LNCaP clone FGC (cell line): Measurements from ENCODE around the gene PLK1.
"Not testable (repeated sequence)": the region's sequence is repeated elsewhere in the genome, so short reads cannot be mapped to it uniquely, and the experiment has no call there.

ENCODE experiments used
- DNase-seq: peaks from one replicate; pipeline ENCODE4 v3.0.0-alpha.2; 2011; ENCODE audit warnings: low read depth
- H3K4me3 ChIP-seq: 2 replicates; pipeline ENCODE4 v1.5.1; 2011; ENCODE audit warnings: mild to moderate bottlenecking, low read depth, low read length, control low read depth
- CTCF ChIP-seq: IDR thresholded peaks from 2 replicates; pipeline ENCODE4 v1.5.1; 2012; ENCODE audit warnings: mild to moderate bottlenecking; ENCODE audit not compliant: control insufficient read depth, insufficient read depth; ENCODE audit errors: extremely low read depth

Gene PLK1

GRCh38 chr16:23711785-23712184 lies 33.1 kb downstream of the PLK1 start:
- no peak for DNase-seq
- TF ChIP-seq CTCF: no peak
- H3K4me3 ChIP-seq: no peak overlapping the region

- H3K4me3 ChIP-seq: no peak within 1 kb of the TSS
- no peak for TF ChIP-seq CTCF
Measured at GRCh38 chr16:23712976-23713375, 34.3 kb downstream of the PLK1 start, which contains the start of gene ERN2. TSS of gene ERN2 (minus strand) at chr16:23713222. CDS start at chr16:23713187, 35 bp downstream.

GRCh38 chr16:23716484-23716883 lies 37.8 kb downstream of the PLK1 start:
- TF ChIP-seq CTCF: no peak
- no peak overlapping the region for H3K4me3 ChIP-seq

More at GRCh38 chr16:23712976-23713375, 34.3 kb downstream of the PLK1 start, which contains the start of gene ERN2:
- DNase-seq: no peak

GRCh38 chr16:23722613-23723240 lies 44.0 kb downstream of the PLK1 start:
- DNase-seq, H3K4me3 ChIP-seq: not testable (repeated sequence)

More at GRCh38 chr16:23716484-23716883, 37.8 kb downstream of the PLK1 start:
- no peak for DNase-seq

- TF ChIP-seq CTCF: no peak
- DNase-seq: no peak
- no peak overlapping the region for H3K4me3 ChIP-seq
Measured at GRCh38 chr16:23724096-23724784, 45.6 kb downstream of the PLK1 start.

- no peak for TF ChIP-seq CTCF
- no peak for DNase-seq
- no peak overlapping the region for H3K4me3 ChIP-seq
Measured at GRCh38 chr16:23724785-23725131, 46.1 kb downstream of the PLK1 start.

- TF ChIP-seq CTCF: no peak
- no peak overlapping the region for H3K4me3 ChIP-seq
- DNase-seq: no peak
Measured at GRCh38 chr16:23726710-23727109, 48.0 kb downstream of the PLK1 start.
